SU-DHL-6 (cell line): ENCODE data around the gene XRN2.

ENCODE experiments used
- H2AFZ ChIP-seq: fragments of 200-600 bp; sonication (generic); 2 replicates; pipeline ENCODE4 v1.6.1; 2014; ENCODE audit warnings: low read depth, mild to moderate bottlenecking, moderate library complexity, mixed read lengths, antibody characterized with exemption, low read length; ENCODE audit not compliant: severe bottlenecking
- H3F3A ChIP-seq: fragments of 200-600 bp; shearing (Covaris generic); 2 replicates; pipeline ENCODE4 v1.6.0; 2016; ENCODE audit warnings: antibody characterized with exemption, mild to moderate bottlenecking; ENCODE audit not compliant: insufficient read depth
- H3K27ac ChIP-seq: fragments of 200-600 bp; sonication (generic); 2 replicates; pipeline ENCODE4 v1.5.1; 2016; ENCODE audit warnings: low read depth, mild to moderate bottlenecking, low read length, moderate library complexity, mixed read lengths
- H3K27me3 ChIP-seq: fragments of 200-600 bp; sonication (generic), shearing (Covaris generic); 2 replicates; pipeline ENCODE4 v1.6.0; 2014; ENCODE audit warnings: mild to moderate bottlenecking, low read length
- H3K36me3 ChIP-seq: fragments of 200-600 bp; sonication (generic); 2 replicates; pipeline ENCODE4 v1.6.1; 2014; ENCODE audit warnings: mild to moderate bottlenecking, low read length, mixed read lengths
- H3K4me2 ChIP-seq: fragments of 300-600, 200-600 bp; shearing (Covaris generic), sonication (generic); 2 replicates; pipeline ENCODE4 v1.6.0; 2014; ENCODE audit warnings: low read length, low read depth, mild to moderate bottlenecking; ENCODE audit not compliant: poor library complexity, severe bottlenecking
- H3K4me3 ChIP-seq: fragments of 200-600 bp; sonication (generic); 2 replicates; pipeline ENCODE4 v1.5.1; 2014; ENCODE audit warnings: antibody characterized with exemption, low read length, mild to moderate bottlenecking, mixed read lengths; ENCODE audit not compliant: insufficient read depth, poor library complexity, severe bottlenecking
- H3K79me2 ChIP-seq: fragments of 200-600 bp; sonication (generic); 2 replicates; pipeline ENCODE4 v1.6.1; 2014; ENCODE audit warnings: mild to moderate bottlenecking, low read length, moderate library complexity; ENCODE audit not compliant: insufficient read depth
- H3K9ac ChIP-seq: fragments of 200-600 bp; sonication (generic); 2 replicates; pipeline ENCODE4 v1.7.0; 2014; ENCODE audit warnings: mild to moderate bottlenecking, low read length
- H3K9me2 ChIP-seq: fragments of 200-600 bp; sonication (generic); replicated peaks from 2 replicates; pipeline ENCODE4 v1.6.1; 2014; ENCODE audit warnings: low read length; ENCODE audit not compliant: insufficient read depth
- H3K9me3 ChIP-seq: fragments of 200-600 bp; sonication (generic); 2 replicates; pipeline ENCODE4 v1.6.1; 2014; ENCODE audit warnings: low read length, mixed read lengths; ENCODE audit not compliant: insufficient read depth
- H4K20me1 ChIP-seq: fragments of 200-600 bp; sonication (generic); 2 replicates; pipeline ENCODE4 v1.6.1; 2014; ENCODE audit warnings: low read depth, mild to moderate bottlenecking, antibody characterized with exemption, low read length, moderate library complexity, mixed read lengths
- CTCF ChIP-seq: fragments of 200-600 bp; sonication (generic); IDR thresholded peaks from one replicate; pipeline ENCODE4 v1.5.1; 2017; ENCODE audit warnings: antibody characterized with exemption, mild to moderate bottlenecking, low read length, moderate library complexity; ENCODE audit not compliant: insufficient read depth, poor library complexity, severe bottlenecking
- EZH2phosphoT487 ChIP-seq: fragments of 200-600 bp; sonication (generic), shearing (Covaris generic); conservative IDR thresholded peaks from 2 replicates; pipeline ENCODE4 v1.6.1; 2018; ENCODE audit warnings: mild to moderate bottlenecking, antibody characterized with exemption, low read length, moderate library complexity, mixed read lengths

XRN2 gene

GRCh38 chr20:21322921-21323331 lies 19.8 kb downstream of the XRN2 start:
- Histone ChIP-seq H3K9me2 (no peaks in the 10 kb centered on the region), H3K9me3 (no peaks in the 10 kb centered on the region), H2AFZ (no peak overlapping the region), H3K4me3 (no peak overlapping the region), H3F3A (no peaks in the 10 kb centered on the region), H3K9ac (no peak overlapping the region), H3K27ac (no peak overlapping the region), H3K36me3 (no peaks in the 10 kb centered on the region), H4K20me1 (peaks cover 53% of the 10 kb centered on the region), H3K79me2 (peaks cover 100% of the 10 kb centered on the region), H3K27me3 (no peaks in the 10 kb centered on the region), H3K4me2 (no peak overlapping the region)
- TF ChIP-seq EZH2phosphoT487 (no peak), CTCF (no peak)

- no peak for TF ChIP-seq EZH2phosphoT487
- TF ChIP-seq CTCF: no peak
- no peak overlapping the region for H3K9ac ChIP-seq
- H3K79me2 ChIP-seq: peaks cover 99% of the 10 kb centered on the region
- no peak overlapping the region for H3K27ac ChIP-seq
- H3K27me3 ChIP-seq: no peaks in the 10 kb centered on the region
- H2AFZ ChIP-seq: no peak overlapping the region
- no peak overlapping the region for H3K4me3 ChIP-seq
- H3K9me2 ChIP-seq: no peaks in the 10 kb centered on the region
- no peaks in the 10 kb centered on the region for H3K9me3 ChIP-seq
- no peak overlapping the region for H3K4me2 ChIP-seq
- H3F3A ChIP-seq: no peaks in the 10 kb centered on the region
- peaks cover 46% of the 10 kb centered on the region for H4K20me1 ChIP-seq
- H3K36me3 ChIP-seq: no peaks in the 10 kb centered on the region
These were observed 20.5 kb downstream of the XRN2 start for GRCh38 chr20:21323640-21324039.

- H3K27me3 ChIP-seq: no peaks in the 10 kb centered on the region
- no peak overlapping the region for H2AFZ ChIP-seq
- H3K79me2 ChIP-seq: peaks cover 99% of the 10 kb centered on the region
- TF ChIP-seq CTCF: no peak
- TF ChIP-seq EZH2phosphoT487: no peak
- H4K20me1 ChIP-seq: peaks cover 42% of the 10 kb centered on the region
- H3K36me3 ChIP-seq: no peaks in the 10 kb centered on the region
- no peak overlapping the region for H3K4me3 ChIP-seq
- H3K9me3 ChIP-seq: no peaks in the 10 kb centered on the region
- H3K27ac ChIP-seq: no peak overlapping the region
- H3F3A ChIP-seq: no peaks in the 10 kb centered on the region
- H3K9me2 ChIP-seq: no peaks in the 10 kb centered on the region
- H3K9ac ChIP-seq: no peak overlapping the region
- H3K4me2 ChIP-seq: no peak overlapping the region
These were observed 21.0 kb downstream of the XRN2 start for GRCh38 chr20:21324126-21324525.

GRCh38 chr20:21325296-21325695 lies 22.2 kb downstream of the XRN2 start:
- no peaks in the 10 kb centered on the region for H3F3A ChIP-seq
- H2AFZ ChIP-seq: no peak overlapping the region
- no peak overlapping the region for H3K27ac ChIP-seq
- H3K27me3 ChIP-seq: no peaks in the 10 kb centered on the region
- H4K20me1 ChIP-seq: peaks cover 36% of the 10 kb centered on the region; the same call in 1 of the 2 replicates
- H3K36me3 ChIP-seq: peaks cover 1% of the 10 kb centered on the region; the same call in 1 of the 2 replicates
- H3K4me2 ChIP-seq: no peak overlapping the region
- H3K4me3 ChIP-seq: no peak overlapping the region
- no peaks in the 10 kb centered on the region for H3K9me3 ChIP-seq
- no peak for TF ChIP-seq EZH2phosphoT487
- TF ChIP-seq CTCF: no peak
- H3K79me2 ChIP-seq: peaks cover 92% of the 10 kb centered on the region
- no peaks in the 10 kb centered on the region for H3K9me2 ChIP-seq
- no peak overlapping the region for H3K9ac ChIP-seq
